ENCODE measurements around the gene PRR23E.

DNA sequence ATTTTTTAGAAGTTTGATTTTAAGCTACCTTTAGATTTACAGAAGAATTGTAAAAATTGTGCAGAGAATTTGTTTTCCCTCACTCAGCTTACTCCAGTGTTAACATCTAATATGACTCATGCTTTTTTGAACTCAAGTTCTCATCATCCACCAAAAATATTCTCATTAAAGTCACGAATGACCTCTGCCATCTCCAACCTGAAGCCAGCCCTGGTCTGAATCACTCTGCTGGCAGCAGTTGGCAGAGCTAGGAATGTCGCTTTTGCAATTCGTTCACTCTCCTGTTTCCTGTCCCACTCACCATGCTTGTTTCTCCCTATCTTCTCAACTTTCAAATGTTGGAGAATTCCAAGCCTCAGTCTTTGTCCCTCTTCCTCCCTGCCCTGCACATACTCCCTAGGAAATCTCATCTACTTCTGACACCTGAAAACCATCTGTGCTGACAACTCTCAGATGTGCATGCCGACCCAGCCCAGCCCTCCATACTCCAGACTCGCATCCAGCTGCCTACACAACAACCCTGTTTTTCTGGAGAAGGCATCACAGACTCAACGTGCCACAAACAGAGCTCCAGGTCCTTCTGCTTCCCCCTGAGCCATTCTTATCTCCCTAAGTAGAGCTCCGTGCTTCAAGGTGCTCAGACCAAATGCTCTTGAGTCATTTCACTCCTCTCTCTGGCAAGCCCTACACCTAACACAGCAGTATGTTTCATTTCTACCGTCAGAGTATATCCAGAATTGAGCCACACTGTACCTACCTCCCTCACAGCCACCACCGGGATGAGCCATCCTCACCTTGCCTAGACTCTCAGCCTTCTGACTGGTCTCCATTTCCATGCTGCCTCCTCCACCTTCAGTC is 24.9 kb downstream of the PRR23E start:
- TF ChIP-seq, protein P1, sequence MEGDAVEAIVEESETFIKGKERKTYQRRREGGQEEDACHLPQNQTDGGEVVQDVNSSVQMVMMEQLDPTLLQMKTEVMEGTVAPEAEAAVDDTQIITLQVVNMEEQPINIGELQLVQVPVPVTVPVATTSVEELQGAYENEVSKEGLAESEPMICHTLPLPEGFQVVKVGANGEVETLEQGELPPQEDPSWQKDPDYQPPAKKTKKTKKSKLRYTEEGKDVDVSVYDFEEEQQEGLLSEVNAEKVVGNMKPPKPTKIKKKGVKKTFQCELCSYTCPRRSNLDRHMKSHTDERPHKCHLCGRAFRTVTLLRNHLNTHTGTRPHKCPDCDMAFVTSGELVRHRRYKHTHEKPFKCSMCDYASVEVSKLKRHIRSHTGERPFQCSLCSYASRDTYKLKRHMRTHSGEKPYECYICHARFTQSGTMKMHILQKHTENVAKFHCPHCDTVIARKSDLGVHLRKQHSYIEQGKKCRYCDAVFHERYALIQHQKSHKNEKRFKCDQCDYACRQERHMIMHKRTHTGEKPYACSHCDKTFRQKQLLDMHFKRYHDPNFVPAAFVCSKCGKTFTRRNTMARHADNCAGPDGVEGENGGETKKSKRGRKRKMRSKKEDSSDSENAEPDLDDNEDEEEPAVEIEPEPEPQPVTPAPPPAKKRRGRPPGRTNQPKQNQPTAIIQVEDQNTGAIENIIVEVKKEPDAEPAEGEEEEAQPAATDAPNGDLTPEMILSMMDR (IDR thresholded peaks at IDR 0.05), result no peak
- TF ChIP-seq POLR2A (IDR thresholded peaks at IDR 0.05), result no peak
